Transverse colon (tissue), 4 donors: ENCODE measurements around the gene ETFB. TPM values are rescaled to one million over a fixed set of nuclear protein-coding genes. Genes with fewer than 3 reads are reported as not detected.

Experiments
- DNase-seq: peaks from one replicate; pipeline ENCODE4 v3.0.0-alpha.2; 2019
- H3K27ac ChIP-seq, 4 donors: fragments of 200-600 bp; sonication (generic); 2 replicates each; pipeline ENCODE4 v1.5.1; 2016 to 2018; ENCODE audit warnings: inconsistent platforms in 4 of 4
- H3K27me3 ChIP-seq: fragments of 200-600 bp; sonication (generic); 2 replicates; pipeline ENCODE4 v1.5.1; 2017; ENCODE audit warnings: inconsistent platforms
- H3K36me3 ChIP-seq, 4 donors: fragments of 200-600 bp; sonication (generic); 2 replicates each; pipeline ENCODE4 v1.5.1; 2017 to 2019; ENCODE audit warnings: inconsistent platforms in 4 of 4
- H3K4me1 ChIP-seq, 4 donors: fragments of 200-600 bp; sonication (generic); 2 replicates each; pipeline ENCODE4 v1.5.1; 2017 to 2020; ENCODE audit warnings: inconsistent platforms in 4 of 4
- H3K4me3 ChIP-seq, 4 donors: fragments of 200-600 bp; sonication (generic); 1 replicate in 1 of 4; 2 replicates in 3 of 4; pipeline versions ENCODE4 v1.5.1 to v1.6.1; 2017 to 2019; ENCODE audit warnings: inconsistent platforms in 4 of 4
- H3K9me3 ChIP-seq, 2 donors: fragments of 200-600 bp; sonication (generic); 2 replicates each; pipeline ENCODE4 v1.5.1; 2017 to 2019; ENCODE audit warnings: inconsistent platforms in 2 of 2
- CTCF ChIP-seq, 5 experiments: fragments of 200-600 bp in 3 of 5; fragments of 450-650 bp in 2 of 5; sonication (generic) in 3 of 5; IDR thresholded peaks; 1 replicate in 2 of 5; 2 replicates in 3 of 5; pipeline ENCODE4 v1.5.1; 2016 to 2017; ENCODE audit warnings: antibody characterized with exemption in 5 of 5, inconsistent platforms in 3 of 5, mild to moderate bottlenecking in 2 of 5, moderate library complexity in 1 of 5
- EP300 ChIP-seq: sonication (generic); formaldehyde crosslinking; IDR thresholded peaks from one replicate; pipeline ENCODE4 v1.6.1; 2017; ENCODE audit warnings: antibody characterized with exemption, low read depth
- POLR2A ChIP-seq: fragments of 450-650 bp; IDR thresholded peaks from one replicate; pipeline ENCODE4 v1.6.1; 2016; ENCODE audit warnings: antibody characterized with exemption, mild to moderate bottlenecking, moderate library complexity
- POLR2AphosphoS5 ChIP-seq, 3 donors: sonication (generic); formaldehyde crosslinking; IDR thresholded peaks; one replicate each; pipeline ENCODE4 v1.6.1; 2016; ENCODE audit warnings: antibody characterized with exemption in 3 of 3
- WGBS, 2 donors: methylation state at CpG; one replicate each; pipeline ENCODE4 v1.1.5; 2018; ENCODE audit warnings: low coverage in 1 of 2; 5-methylcytosine and 5-hydroxymethylcytosine counted together
- in situ Hi-C, 4 donors: fragments of 200-750 bp; cut with MboI; loops; one replicate each; pipeline versions ENCODE4 v1.15.0 to v1.15.1; 2017; ENCODE audit warnings: low sequenced_read_pairs in 3 of 4, low pct_ligation_motif_present in 1 of 4, low pct_unique_long_range_greater_than_20kb in 1 of 4
- intact Hi-C: fragments of 100-400 bp; cut with DNase I; formaldehyde crosslinking; loops from one replicate; pipeline ENCODE4 v1.15.1; 2023; ENCODE audit warnings: low total_unique reads
- total RNA-seq, 4 donors: library from RNA; depleted of rRNA; stranded (reverse); fragments of >200 nt; gene quantifications; one replicate each; pipeline ENCODE4 v1.1.0, GENCODE V29; 2016

The ETFB gene
- total RNA-seq, 4 donors from 2014 or later: 56.9 to 147 (median 99.1) TPM

- WGBS, 2 donors: 70 to 85% methylated on average over 2 to 13 of the region's 13 CpGs
- H3K9me3 ChIP-seq: no peaks in the 10 kb centered on the region
- peaks cover 5% of the 10 kb centered on the region for H3K27me3 ChIP-seq
- H3K27ac ChIP-seq: no peak overlapping the region
- intact Hi-C loops (loop anchor here (10.0 kb wide), 1 partner anchor 91 kb away; no protein-coding TSS in a partner anchor), in situ Hi-C loops (loop anchor here in 2 of 4 donors (10.0 to 25.0 kb wide), 2 partner anchors 91 to 103 kb away; no protein-coding TSS in a partner anchor)
- TF ChIP-seq EP300: no peak
- no peak for TF ChIP-seq POLR2A
- TF ChIP-seq POLR2AphosphoS5 (IDR thresholded peaks at IDR 0.05): no peak
- no peak for TF ChIP-seq CTCF (IDR thresholded peaks at IDR 0.05)
- peaks cover 0 to 4% (median 2%) of the 10 kb centered on the region in 4 donors for H3K4me1 ChIP-seq
- H3K36me3 ChIP-seq: no peaks in the 10 kb centered on the region
- no peak overlapping the region for H3K4me3 ChIP-seq
- no peak for DNase-seq
Observed at GRCh38 chr19:51333836-51334460, 32.2 kb downstream of the ETFB start.

GRCh38 chr19:51331716-51332115 is 34.5 kb downstream of the ETFB start:
- Histone ChIP-seq H3K4me3 (no peak overlapping the region), H3K36me3 (no peaks in the 10 kb centered on the region), H3K27ac (no peak overlapping the region), H3K27me3 (peaks cover 27% of the 10 kb centered on the region), H3K9me3 (no peaks in the 10 kb centered on the region), H3K4me1 (peaks cover 0 to 13% (median 6%) of the 10 kb centered on the region in 4 donors)
- in situ Hi-C loops (loop anchor here in 2 of 4 donors (10.0 to 25.0 kb wide), 2 partner anchors 93 to 106 kb away; no protein-coding TSS in a partner anchor), intact Hi-C loops (loop anchor here (10.0 kb wide), 1 partner anchor 93 kb away; no protein-coding TSS in a partner anchor)
- WGBS, 2 donors: 87 to 95% methylated on average over 4 to 6 of the region's 6 CpGs
- DNase-seq: no peak
- TF ChIP-seq CTCF (IDR thresholded peaks at IDR 0.05): no peak
- TF ChIP-seq POLR2A: no peak
- no peak for TF ChIP-seq POLR2AphosphoS5 (IDR thresholded peaks at IDR 0.05)
- no peak for TF ChIP-seq EP300

- H3K27me3 ChIP-seq: peaks cover 33% of the 10 kb centered on the region
- H3K27ac ChIP-seq: no peak overlapping the region
- no peak for DNase-seq
- TF ChIP-seq EP300 (no peak), POLR2A (no peak), POLR2AphosphoS5 (IDR thresholded peaks at IDR 0.05) (no peak), CTCF (IDR thresholded peaks at IDR 0.05) (no peak)
- H3K9me3 ChIP-seq: no peaks in the 10 kb centered on the region
- peaks cover 0 to 13% (median 6%) of the 10 kb centered on the region in 4 donors for H3K4me1 ChIP-seq
- in situ Hi-C loops (loop anchor here in 2 of 4 donors (10.0 to 25.0 kb wide), 2 partner anchors 94 to 106 kb away; no protein-coding TSS in a partner anchor), intact Hi-C loops (loop anchor here (10.0 kb wide), 1 partner anchor 94 kb away; no protein-coding TSS in a partner anchor)
- no peaks in the 10 kb centered on the region for H3K36me3 ChIP-seq
- 75% methylated on average over 3 of the region's 3 CpGs; no CpG with 5 or more reads in 1 of the 2 donors for WGBS, 2 donors
- no peak overlapping the region for H3K4me3 ChIP-seq
Observed at GRCh38 chr19:51331193-51331592, 35.0 kb downstream of the ETFB start.

- intact Hi-C loops: loop anchor here (10.0 kb wide), 1 partner anchor 94 kb away; no protein-coding TSS in a partner anchor
- 96 to 100% methylated on average over 1 to 4 of the region's 4 CpGs for WGBS, 2 donors
- peaks cover 40% of the 10 kb centered on the region for H3K27me3 ChIP-seq
Observed at GRCh38 chr19:51330366-51330765, 35.8 kb downstream of the ETFB start.

More at GRCh38 chr19:51330366-51330765, 35.8 kb downstream of the ETFB start:
- Histone ChIP-seq H3K27ac (no peak overlapping the region), H3K9me3 (no peaks in the 10 kb centered on the region), H3K4me3 (no peak overlapping the region), H3K36me3 (no peaks in the 10 kb centered on the region), H3K4me1 (peaks cover 0 to 13% (median 6%) of the 10 kb centered on the region in 4 donors)
- no peak for DNase-seq
- TF ChIP-seq POLR2A (no peak), POLR2AphosphoS5 (IDR thresholded peaks at IDR 0.05) (no peak), CTCF (IDR thresholded peaks at IDR 0.05) (no peak), EP300 (no peak)
- in situ Hi-C loops: loop anchor here in 2 of 4 donors (10.0 to 25.0 kb wide), 2 partner anchors 94 to 107 kb away; no protein-coding TSS in a partner anchor
